ENCODE measurements around the gene HMSD.

- TF ChIP-seq ZSCAN25 (CRISPR knock-in tag; IDR thresholded peaks at IDR 0.05) (no peak), IRX3 (CRISPR knock-in tag; IDR thresholded peaks at IDR 0.05; ENCODE audit: borderline replicate concordance, low read depth) (no peak), HNRNPL (IDR thresholded peaks at IDR 0.05; ENCODE audit: low read depth, low read length) (no peak), ZNF644 (CRISPR knock-in tag; IDR thresholded peaks at IDR 0.05; ENCODE audit: low read depth) (no peak)
Observed at GRCh38 chr18:63962137-63962536, 13.0 kb downstream of the HMSD start.
